ENCODE data around the gene DST. TPM values are rescaled to one million over a fixed set of nuclear protein-coding genes. Genes with fewer than 3 reads are reported as not detected.

Gene DST
- total and polyA plus RNA-seq, 2 of the 4 experiments (the other 2 are of a cell fraction): 97.7 to 452 TPM

GRCh38 chr6:56664029-56664428 lies 21.3 kb upstream of the DST start:
- in situ Hi-C loops (cut with MboI; ENCODE audit: low sequenced_read_pairs): no loop called here
- H3K9me1 ChIP-seq (ENCODE audit: insufficient read depth, low read length): peaks cover 7% of the 10 kb centered on the region
- H2BK15ac ChIP-seq (ENCODE audit: low read depth, low read length): no peak overlapping the region
- H4K5ac ChIP-seq (ENCODE audit: low read depth, low read length): no peak overlapping the region
- H2AFZ ChIP-seq (replicated peaks; ENCODE audit: low read length, poor library complexity): no peak overlapping the region
- no TSS peak for BruUV-seq (replicated peaks)
- no peaks in the 10 kb centered on the region for H3K27me3 ChIP-seq (ENCODE audit: control insufficient read depth, insufficient read depth, low read length)
- ATAC-seq (ENCODE audit: low read depth) (no peak), DNase-seq (no peak)
- H4K8ac ChIP-seq (ENCODE audit: low read depth in 2 of 2, low read length in 2 of 2): no peak overlapping the region
- ChIA-PET POLR2A (ENCODE audit: unreplicated experiment) (no interaction called here), CTCF (interaction anchor here (1.3 kb wide), 2 partner anchors 10 to 35 kb away, joined by 3 read pairs; no protein-coding TSS in a partner anchor)
- no peak overlapping the region for H3K27ac ChIP-seq (ENCODE audit: insufficient read depth, low read length)
- H3K4me2 ChIP-seq (ENCODE audit: low read depth, low read length): no peak overlapping the region
- no peak overlapping the region for H2AK9ac ChIP-seq (replicated peaks; ENCODE audit: low read depth, low read length, poor library complexity)
- H2AK5ac ChIP-seq (ENCODE audit: low read depth, low read length): no peak overlapping the region
- peak overlapping the region; percentile 44 for H3K23ac ChIP-seq (ENCODE audit: low read depth, low read length)
- H3K4me1 ChIP-seq (ENCODE audit: control insufficient read depth, insufficient read depth, low read length): peaks cover 3% of the 10 kb centered on the region; the same call in 1 of the 2 replicates
- H4K91ac ChIP-seq (ENCODE audit: insufficient read depth, low read depth, low read length): no peak overlapping the region
- no peak for TF ChIP-seq CHD1 (IDR thresholded peaks at IDR 0.05; ENCODE audit: low read depth, low read length)
- TF ChIP-seq BHLHE40 (IDR thresholded peaks at IDR 0.05; ENCODE audit: low read depth, low read length): no peak
- TF ChIP-seq CEBPB (IDR thresholded peaks at IDR 0.05; ENCODE audit: low read depth, low read length): no peak
- TF ChIP-seq RFX5 (IDR thresholded peaks at IDR 0.05; ENCODE audit: low read depth, low read length): no peak
- TF ChIP-seq USF2 (IDR thresholded peaks at IDR 0.05; ENCODE audit: low read depth, low read length): no peak
- no peak for TF ChIP-seq RAD21 (IDR thresholded peaks at IDR 0.05; ENCODE audit: low read length)
- TF ChIP-seq FOS (IDR thresholded peaks at IDR 0.05; ENCODE audit: low read depth, low read length): no peak
- no peak for TF ChIP-seq NFE2L2 (IDR thresholded peaks at IDR 0.05; ENCODE audit: low read depth, low read length)
- no peak for TF ChIP-seq MAFK (IDR thresholded peaks at IDR 0.05; ENCODE audit: low read depth, low read length)
- no peak for TF ChIP-seq SMC3 (IDR thresholded peaks at IDR 0.05; ENCODE audit: low read depth, low read length)
- no peak for TF ChIP-seq MXI1 (IDR thresholded peaks at IDR 0.05; ENCODE audit: borderline replicate concordance, low read depth, low read length)
- no peak for TF ChIP-seq ELK1 (IDR thresholded peaks at IDR 0.05; ENCODE audit: borderline replicate concordance, low read depth, low read length)
- no peak for TF ChIP-seq CTCF (conservative IDR thresholded peaks at IDR 0.05; ENCODE audit: low read depth, low read length)
- TF ChIP-seq RCOR1 (IDR thresholded peaks at IDR 0.05; ENCODE audit: insufficient replicate concordance, low read length): no peak
- TF ChIP-seq MAZ (IDR thresholded peaks at IDR 0.05; ENCODE audit: borderline replicate concordance, low read depth, low read length): no peak
- TF ChIP-seq POLR2A (IDR thresholded peaks at IDR 0.05; ENCODE audit: low read depth, low read length): no peak
- H3K14ac ChIP-seq (replicated peaks; ENCODE audit: low read depth, low read length): no peak overlapping the region
- peaks cover 14% of the 10 kb centered on the region for H4K20me1 ChIP-seq (ENCODE audit: insufficient read depth, low read length)
- peaks cover 4% of the 10 kb centered on the region for H3K36me3 ChIP-seq (ENCODE audit: control insufficient read depth, insufficient read depth, low read length)
- peak overlapping the region; percentile 16 for H2BK5ac ChIP-seq (ENCODE audit: low read depth, low read length, poor library complexity, severe bottlenecking)
- H2BK20ac ChIP-seq (ENCODE audit: low read depth, low read length): no peak overlapping the region
- peaks cover 39 to 66% of the 10 kb centered on the region in 2 experiments for H3K79me1 ChIP-seq (ENCODE audit: low read depth in 1 of 2, low read length in 2 of 2)
- H3K4me3 ChIP-seq (ENCODE audit: insufficient read depth, low read depth, low read length): no peak overlapping the region
- dilution Hi-C loops (cut with HindIII; ENCODE audit: low sequenced_read_pairs, unreplicated experiment): no loop called here
- H3K4ac ChIP-seq (ENCODE audit: low read depth, low read length): no peak overlapping the region
- no peaks in the 10 kb centered on the region for H3K9me3 ChIP-seq (ENCODE audit: control insufficient read depth, insufficient read depth, low read length)
- H3K9ac ChIP-seq (ENCODE audit: low read depth, low read length): no peak overlapping the region
- WGBS, 2 experiments (ENCODE audit: extremely low coverage in 2 of 2, insufficient read length in 1 of 2): no CpG with 5 or more reads among the region's 1 CpG
- no peak overlapping the region for H3K18ac ChIP-seq (ENCODE audit: low read depth, low read length)
- no peak overlapping the region for H3K56ac ChIP-seq (ENCODE audit: extremely low read depth, insufficient read depth, low read length)
- intact Hi-C loops (cut with micrococcal nuclease): no loop called here
- no peak overlapping the region for H2BK120ac ChIP-seq (ENCODE audit: low read depth, low read length)
